GM19324 (cell line): ENCODE data around the gene METRN.

Source experiments
- ATAC-seq: cut with Tn5 transposase; IDR thresholded peaks from one replicate; pipeline ENCODE4 v1.9.1; 2021; ENCODE audit warnings: mild to moderate bottlenecking, moderate library complexity; ENCODE audit not compliant: unreplicated experiment, low FRiP score

METRN gene

DNA sequence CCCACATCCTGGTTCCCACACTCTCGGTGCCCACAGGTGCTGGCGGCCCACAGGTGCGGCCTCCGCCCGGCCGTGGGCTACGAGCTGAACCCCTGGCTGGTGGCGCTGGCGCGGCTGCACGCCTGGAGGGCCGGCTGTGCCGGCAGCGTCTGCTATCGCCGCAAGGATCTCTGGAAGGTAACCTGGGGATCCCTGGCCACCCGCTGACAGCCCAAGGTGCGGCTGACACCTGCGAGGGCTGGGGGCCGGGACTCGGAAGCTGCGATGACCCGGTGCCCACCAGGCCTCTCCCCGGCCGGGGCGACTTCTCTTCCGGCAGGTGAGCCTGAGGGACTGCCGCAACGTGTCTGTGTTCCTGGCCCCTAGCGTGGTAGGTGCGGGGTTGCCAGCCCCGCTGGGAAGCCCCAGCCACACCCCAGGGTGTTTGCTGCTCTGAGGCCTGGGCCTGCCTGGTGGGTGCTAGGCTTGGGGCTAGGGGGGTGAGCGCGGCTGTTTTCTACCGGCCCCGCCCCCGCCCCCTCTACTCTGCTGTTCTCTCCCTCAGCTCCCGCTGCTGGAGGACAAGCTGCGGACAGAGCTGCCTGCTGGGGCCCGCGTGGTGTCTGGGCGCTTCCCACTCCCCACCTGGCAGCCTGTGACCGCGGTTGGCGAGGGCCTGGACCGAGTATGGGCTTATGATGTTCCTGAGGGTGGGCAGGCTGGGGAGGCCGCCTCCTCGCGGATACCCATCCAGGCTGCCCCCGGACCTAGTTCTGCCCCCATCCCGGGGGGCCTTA lies 7.0 kb downstream of the METRN start:
- no peak for ATAC-seq

DNA sequence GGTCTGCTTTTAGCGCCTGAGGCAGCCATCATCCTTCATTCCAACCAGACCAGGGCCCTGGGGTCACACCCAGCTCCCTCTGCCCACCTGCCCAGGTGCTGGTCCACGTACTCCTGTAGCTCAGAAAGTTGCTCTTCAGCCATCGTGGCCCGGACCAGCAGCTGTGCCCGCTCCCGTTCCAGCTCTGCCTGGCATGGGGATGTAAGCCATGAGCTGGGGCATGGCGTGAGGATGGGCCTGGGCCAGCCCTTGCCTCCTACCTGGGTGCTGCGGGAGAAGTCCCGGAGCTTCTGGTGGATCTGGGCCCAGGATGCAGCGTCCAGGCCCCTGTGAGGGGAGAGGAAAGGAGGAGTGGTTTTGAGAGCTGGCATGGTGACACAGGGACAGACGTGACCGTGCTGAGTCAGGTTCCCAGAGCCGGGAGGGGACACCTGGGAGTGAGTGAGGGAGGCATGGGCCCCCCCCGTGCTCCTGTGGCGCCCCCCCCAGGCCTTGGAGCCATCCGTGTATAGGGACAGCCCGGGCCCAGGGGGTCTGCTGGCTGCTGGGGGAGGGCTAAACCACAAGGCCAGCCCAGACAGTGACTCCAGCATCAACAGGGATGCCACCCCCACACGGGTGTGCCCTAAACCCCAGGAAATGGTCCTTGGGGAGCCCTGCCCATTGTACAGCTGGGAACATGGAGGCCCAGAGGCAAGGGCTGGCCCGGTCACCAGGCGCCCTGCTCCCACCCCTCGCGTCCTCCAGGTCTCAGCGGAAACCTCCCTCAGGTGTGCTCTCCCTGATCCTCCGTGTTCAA lies 8.1 kb downstream of the METRN start:
- ATAC-seq: no peak

DNA sequence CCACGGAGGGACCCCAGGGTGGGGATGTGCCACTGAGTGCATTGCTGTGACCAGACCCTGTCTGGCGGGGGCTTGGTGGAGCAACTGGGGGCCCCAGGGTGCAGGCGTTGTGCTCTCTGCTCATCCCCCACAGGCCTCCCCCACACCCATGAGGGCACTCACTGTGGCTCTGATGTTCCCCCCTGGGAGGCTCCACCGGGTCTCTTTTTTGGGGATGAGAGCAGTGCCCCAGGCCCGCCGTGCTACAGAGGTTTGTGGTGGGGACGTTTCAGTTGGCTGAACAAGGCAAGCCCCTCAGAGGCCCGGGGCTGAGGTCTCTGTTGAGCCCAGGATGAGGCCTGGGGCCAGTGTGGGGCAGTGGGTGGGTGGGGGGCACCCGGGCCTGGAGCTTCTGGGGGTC lies 8.8 kb downstream of the METRN start:
- no peak for ATAC-seq

DNA sequence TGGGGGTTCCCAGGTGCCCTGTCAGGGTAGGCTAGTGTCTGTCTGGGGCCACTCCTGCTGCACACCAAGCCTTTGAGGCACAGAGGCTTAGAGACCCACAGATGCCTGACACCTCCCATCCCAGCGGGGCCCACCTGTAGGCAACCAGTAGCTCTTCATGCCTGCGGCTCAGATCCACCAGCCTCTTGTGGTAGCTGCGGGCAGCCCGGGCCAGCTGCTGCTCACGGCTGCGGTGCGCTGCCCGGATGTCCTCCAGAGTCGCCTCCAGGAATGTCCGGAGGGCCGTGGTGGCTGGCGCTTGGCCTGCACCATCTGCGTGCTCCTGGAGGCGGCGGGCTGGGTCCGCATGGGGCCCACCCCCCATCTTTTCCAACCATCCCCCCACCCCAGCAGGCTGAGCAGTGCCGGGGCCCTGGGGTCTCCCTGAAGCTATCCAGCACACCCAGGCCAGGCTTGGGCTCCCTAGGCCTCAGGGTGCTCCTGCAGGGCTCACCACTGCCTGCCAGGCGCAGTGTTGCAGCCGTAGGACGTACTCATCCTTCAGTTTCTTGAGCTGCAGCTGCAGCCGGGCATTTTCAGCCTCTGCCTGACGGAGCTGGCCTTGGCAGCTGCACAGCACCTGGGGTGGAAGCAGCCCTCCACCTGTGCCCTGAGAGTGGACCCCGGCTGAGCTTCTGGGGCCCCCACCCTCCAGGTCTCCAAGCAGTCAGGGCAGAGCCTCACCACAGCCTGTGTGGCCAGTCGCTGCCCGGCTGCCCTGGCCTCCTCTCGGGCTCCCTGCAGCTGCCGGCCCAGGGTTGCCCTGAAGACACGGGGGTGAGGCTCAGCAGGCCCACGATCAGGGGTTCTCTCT lies 9.5 kb downstream of the METRN start:
- ATAC-seq: no peak

DNA sequence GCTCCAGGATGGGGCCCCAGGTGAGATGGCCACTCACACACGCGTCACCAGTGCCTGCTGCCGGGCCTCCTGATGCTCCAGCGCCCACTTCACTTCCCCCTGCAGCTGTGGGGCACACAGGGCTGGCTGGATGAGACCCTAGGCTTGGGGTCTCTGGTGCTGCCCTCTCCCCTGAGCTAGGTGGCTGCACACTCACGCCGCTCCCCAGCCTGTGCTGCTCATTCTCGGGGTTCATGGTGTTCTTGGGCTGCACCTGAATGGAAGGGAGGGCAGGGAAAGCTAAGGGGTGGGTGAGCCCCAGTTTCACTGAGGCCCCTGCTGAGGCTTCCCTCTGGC lies 10.1 kb downstream of the METRN start:
- ATAC-seq: no peak

DNA sequence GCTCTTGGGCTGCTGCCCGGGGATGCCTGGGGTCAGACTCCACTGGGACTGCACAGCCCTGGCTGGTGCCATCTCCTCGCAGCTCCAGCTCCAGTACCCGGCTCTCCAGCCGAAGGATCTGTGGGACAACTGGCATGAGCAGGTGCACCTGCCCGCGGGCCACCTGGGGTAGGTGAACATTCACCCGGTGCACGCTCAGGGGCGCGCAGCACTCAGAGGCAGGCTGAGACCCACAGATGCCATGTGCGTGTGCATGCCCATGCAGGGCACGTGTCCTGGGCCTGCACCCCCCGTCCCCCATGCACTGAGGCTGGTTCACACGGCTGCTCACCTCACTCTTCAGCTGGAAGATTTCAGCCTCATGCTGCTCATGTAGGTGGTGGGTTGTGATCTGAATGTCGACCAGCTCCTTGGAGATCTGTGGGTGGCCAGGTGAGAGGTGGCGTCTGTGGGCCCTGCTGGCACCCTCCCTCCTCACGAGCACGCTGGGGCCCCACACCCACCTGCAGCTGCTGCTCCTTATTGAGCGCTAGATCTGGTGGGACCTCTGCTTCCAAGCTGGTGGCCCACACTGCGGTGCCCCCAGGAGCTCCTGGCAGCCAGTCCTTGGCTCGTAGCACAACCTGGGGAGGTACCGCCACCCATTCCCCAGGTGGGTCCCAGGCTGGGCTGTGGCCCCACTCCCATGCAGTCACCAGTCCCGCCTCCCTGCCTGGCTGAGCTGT lies 10.7 kb downstream of the METRN start:
- ATAC-seq: no peak

DNA sequence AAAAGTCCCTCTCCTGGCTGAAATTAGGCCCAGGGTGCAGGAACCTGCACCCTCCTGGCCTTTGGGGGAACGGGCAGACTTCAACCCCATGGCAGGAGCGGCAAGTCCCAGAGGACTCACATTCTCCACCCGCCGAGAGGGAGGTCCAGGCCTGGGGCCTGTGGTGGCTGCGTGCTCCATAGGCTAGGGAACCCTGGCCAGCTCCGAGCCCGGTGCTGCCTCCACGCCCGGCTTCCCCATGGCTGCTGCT lies 11.2 kb downstream of the METRN start:
- ATAC-seq: no peak

DNA sequence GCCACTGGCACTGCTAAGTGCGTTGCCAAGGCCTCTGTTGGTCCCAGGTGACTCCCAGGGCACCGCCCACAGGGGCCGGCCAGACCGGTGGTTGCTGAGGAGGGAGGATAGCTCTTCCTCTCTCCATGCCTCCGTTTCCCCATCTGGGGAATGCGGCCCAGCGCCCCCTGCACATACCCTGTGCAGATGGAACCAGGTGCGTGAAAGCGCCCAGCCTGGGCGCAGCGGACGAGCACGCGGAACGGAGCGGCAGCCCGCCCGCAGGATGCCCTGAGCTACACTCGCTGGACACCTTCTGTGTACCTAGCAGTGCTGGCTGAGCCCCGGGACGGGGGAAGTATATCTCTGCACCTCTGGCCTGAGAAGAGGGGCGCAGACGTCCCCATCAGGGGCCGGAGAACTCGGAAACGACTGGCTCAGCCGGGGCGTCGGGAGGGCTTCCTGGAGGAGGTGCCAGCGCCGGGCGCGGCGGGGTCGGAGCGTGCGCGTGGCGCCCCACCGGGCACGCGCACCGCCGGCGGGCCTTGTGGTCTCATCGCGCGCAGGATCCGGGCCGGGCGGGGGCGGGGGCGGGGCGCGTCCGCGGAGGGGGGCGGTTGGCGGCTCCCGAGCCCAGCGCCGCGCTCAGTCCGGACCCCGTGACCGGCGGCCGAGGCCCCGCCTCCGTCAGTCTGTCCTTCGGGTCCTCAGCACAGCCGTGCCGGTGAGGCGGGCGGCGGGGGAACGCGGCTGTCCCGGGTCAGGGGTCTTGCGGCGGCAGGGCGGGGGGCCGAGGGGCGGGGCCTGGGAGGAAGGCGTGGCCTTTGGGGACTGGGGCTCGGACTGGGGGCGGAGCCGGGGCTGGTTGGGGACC lies 11.7 kb downstream of the METRN start, which contains the start of the genes CCDC78 and HAGHL:
CCDC78 (minus strand) TSS at position 6 of the 853 bp plus-strand sequence. CDS start 76 bp downstream, outside the sequence.
HAGHL (plus strand) TSS at position 669 of the 853 bp plus-strand sequence. CDS start 404 bp downstream, outside the sequence.
- no peak for ATAC-seq

DNA sequence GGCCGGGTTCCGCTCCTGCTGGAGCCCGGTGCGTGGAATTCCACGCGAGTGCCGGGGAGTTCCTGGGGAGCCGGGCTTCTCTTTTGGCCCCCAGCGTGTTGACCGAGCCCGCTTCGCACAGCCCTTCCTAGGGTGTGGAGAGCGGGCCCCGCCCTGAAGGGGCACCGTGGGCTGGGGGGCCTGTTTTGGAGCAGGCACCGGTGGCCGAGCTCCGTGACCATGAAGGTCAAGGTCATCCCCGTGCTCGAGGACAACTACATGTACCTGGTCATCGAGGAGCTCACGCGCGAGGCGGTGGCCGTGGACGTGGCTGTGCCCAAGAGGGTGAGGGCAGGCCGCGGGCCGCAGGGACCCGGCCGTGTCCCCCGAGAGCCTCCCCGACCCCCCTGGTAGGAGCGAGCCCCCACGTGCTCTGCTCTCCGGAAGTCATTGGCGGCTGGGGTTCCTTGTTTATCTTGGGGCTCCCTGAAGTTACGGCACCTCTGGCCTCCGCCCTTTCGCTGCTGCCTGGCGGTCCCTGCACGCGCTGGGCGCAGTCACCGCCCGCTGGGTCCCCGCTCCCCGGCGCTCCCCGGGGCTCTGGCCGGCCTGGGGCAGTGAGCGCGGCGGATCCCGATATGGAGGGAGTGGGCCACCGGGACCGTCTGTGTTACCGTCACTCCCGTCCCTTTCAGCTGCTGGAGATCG lies 12.5 kb downstream of the METRN start:
- no peak for ATAC-seq

DNA sequence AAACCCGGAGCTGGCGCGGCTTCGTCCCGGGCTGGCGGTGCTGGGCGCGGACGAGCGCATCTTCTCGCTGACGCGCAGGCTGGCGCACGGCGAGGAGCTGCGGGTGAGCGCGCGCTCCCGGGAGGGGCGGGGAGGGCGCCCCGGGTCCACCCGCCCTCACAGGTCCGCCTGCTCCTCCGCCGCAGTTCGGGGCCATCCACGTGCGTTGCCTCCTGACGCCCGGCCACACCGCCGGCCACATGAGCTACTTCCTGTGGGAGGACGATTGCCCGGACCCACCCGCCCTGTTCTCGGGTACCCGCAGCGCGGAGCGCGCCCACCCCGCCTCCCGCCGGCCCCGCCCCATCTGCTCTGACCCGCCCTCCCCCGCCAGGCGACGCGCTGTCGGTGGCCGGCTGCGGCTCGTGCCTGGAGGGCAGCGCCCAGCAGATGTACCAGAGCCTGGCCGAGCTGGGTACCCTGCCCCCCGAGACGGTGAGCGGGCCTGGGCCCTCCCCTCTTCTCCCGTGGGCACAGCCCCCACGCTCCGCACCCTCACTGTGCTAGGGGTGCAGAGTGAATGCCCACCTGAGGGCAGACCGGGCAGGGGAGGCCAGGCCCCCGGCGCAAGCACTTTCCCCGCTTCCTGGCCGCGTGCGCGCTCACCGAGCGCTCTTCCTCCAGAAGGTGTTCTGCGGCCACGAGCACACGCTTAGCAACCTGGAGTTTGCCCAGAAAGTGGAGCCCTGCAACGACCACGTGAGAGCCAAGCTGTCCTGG lies 13.4 kb downstream of the METRN start:
- ATAC-seq: no peak

DNA sequence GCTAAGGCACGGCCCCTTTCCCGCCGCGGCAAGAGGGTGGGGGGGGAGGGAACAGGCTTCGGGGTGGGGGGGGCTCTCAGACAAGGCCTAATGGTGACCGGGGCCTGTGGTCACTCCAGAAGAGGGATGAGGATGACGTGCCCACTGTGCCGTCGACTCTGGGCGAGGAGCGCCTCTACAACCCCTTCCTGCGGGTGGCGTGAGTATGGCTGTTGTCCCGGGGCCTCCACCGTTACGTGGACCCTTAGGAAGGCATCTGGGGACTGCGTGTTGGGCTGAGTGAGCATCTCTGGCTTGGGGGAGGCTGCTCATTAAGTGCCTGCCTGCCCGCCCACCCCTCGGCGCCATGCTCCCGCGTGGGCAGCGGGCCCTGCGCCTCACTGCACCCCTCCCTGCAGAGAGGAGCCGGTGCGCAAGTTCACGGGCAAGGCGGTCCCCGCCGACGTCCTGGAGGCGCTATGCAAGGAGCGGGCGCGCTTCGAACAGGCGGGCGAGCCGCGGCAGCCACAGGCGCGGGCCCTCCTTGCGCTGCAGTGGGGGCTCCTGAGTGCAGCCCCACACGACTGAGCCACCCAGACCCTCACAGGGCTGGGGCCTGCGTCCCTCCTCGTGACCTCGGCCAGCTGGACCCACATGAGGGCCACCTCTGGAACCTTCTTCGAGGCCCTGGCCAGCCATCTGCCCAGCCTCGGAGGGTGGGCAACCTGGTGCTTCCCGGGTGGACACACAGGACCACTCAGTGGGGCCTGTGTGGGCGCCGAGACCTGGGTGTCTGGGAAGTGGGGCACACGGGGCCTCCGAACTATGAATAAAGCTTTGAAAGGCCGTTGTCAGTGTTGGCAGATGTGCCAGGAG lies 14.2 kb downstream of the METRN start:
- no peak for ATAC-seq

DNA sequence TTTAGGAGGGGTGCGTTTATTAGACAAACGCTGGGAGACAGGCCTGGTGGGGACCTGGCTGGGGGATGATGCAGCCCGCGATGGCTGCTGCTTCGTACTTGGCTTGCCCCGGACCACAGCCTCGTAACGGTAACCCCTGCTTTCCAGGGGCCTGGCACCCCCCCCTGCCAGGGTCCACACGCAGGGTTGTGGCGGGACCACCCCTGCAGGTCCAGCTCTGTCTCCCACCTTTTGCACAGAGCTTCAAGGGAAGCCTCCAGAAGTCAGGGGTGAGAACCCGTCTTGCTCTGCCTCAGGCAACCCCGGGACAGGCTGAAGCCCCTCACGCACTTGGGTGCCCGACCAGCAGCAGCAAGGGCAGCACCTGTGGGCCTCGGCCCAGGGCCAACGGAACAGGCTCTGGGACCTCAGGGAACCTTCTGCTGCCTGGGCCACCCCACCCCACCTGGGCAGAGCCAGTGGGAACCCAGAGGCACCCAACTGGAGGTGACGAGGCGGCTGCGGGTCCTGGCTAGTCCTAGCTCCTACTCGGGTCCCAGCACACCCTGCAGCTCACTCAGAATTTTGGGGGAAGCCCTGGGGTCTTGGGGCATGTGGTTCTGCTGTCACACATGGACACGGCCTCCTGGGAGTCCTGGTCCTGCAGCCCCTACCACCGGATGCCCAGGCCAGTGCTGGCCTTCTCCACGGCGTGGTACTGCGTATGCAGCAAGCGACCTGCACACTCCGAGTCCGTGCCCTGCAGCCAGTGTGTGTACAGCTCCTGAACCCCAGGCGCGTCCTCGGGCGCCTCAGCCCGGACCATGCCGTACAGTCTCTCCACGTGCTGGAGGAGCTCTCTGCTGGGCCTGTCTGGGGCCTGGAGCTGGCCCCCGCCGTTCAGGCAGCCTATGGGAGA lies 15.1 kb downstream of the METRN start:
- no peak for ATAC-seq

DNA sequence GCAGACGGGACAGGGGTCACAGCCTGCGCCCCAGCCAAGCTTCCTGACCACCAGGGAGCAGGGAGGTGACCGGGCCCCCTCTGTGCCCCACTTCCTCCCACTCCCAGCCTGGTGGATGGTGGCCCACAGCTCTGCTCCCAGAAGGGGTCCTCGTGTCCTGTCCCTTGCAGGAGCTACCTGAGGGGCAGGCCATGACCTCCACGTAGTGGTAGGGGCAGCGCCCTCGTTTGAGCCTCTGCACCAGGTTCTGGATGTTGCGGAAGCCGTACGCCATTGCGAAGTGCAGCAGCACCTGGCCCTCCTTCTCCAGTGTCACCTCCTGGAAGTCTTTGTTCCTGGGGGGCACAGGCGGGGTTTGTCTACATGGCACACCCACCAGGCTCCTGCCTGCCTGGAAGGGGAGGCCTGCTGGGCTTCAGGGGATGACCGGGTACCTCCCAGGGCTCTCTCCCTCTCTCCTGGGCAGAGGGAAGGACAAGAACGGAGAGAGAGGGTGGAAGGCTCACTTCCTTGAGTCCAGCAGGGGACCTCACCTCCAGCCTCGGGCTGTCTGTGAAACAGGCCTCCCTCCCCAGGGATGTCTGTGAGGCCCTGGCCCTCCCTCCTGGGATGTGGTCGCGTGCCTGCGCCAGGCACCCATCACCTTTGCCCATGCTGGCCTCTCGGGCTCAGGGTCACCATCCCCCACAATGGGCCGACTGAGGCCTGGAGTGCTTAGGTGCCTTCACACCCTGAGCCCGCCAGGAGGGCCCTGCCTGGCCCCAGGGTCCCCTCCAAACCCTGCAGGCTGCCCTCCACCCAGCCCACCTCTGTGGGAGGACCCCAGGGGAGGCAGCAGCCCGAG lies 16.0 kb downstream of the METRN start:
- no peak for ATAC-seq

DNA sequence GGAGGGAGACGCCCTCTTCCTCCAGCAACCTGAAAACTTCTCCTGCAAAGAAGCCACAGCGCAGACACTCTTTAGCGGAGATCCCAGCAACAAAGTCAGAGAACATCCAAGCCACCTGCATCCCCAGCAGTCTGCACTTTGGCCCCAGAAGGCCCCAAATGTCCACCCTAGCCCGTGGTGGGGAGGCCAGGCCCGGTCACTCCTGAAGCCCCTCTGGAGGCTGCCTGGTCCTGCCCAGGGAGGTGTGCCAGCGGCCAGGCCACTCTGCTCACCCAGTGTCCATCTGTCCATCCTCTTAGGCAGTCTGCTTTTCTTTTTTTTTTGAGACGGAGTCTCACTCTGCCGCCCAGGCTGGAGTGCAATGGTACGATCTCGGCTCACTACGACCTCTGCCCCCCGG lies 17.4 kb downstream of the METRN start:
- no peak for ATAC-seq

DNA sequence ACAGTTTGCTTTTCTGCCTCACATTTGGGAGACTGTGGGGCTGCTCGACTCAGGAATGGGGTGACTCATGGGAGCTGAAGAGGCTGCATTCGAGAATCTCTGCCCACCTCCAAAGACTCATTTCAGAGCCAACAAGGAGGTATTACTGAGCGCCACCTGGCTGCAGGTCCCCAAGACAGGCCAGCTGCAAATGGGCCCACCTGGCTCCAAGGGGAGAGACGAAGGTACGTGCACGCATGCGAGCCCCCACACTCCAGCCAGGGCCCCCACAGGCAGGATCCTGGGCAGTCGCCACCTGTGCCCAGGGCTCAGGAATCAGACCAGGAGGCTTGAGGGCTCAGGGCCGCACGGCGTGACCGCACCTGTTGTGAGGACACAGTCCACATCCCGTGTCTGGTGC lies 18.0 kb downstream of the METRN start:
- no peak for ATAC-seq
